T follicular helper cell (primary cell): Measurements from ENCODE around the gene TLE5.

ENCODE experiments used
- DNase-seq: peaks from one replicate; pipeline ENCODE4 v3.0.0-alpha.2; 2020; ENCODE audit warnings: low read depth
- total RNA-seq, 2 experiments: gene quantifications; one replicate each; lab custom pipeline; 2026; lab: John Stamatoyannopoulos, UW

TLE5 gene, protein sequence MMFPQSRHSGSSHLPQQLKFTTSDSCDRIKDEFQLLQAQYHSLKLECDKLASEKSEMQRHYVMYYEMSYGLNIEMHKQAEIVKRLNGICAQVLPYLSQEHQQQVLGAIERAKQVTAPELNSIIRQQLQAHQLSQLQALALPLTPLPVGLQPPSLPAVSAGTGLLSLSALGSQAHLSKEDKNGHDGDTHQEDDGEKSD
- 126 to 506 reads per million in 2 experiments for total RNA-seq

DNA sequence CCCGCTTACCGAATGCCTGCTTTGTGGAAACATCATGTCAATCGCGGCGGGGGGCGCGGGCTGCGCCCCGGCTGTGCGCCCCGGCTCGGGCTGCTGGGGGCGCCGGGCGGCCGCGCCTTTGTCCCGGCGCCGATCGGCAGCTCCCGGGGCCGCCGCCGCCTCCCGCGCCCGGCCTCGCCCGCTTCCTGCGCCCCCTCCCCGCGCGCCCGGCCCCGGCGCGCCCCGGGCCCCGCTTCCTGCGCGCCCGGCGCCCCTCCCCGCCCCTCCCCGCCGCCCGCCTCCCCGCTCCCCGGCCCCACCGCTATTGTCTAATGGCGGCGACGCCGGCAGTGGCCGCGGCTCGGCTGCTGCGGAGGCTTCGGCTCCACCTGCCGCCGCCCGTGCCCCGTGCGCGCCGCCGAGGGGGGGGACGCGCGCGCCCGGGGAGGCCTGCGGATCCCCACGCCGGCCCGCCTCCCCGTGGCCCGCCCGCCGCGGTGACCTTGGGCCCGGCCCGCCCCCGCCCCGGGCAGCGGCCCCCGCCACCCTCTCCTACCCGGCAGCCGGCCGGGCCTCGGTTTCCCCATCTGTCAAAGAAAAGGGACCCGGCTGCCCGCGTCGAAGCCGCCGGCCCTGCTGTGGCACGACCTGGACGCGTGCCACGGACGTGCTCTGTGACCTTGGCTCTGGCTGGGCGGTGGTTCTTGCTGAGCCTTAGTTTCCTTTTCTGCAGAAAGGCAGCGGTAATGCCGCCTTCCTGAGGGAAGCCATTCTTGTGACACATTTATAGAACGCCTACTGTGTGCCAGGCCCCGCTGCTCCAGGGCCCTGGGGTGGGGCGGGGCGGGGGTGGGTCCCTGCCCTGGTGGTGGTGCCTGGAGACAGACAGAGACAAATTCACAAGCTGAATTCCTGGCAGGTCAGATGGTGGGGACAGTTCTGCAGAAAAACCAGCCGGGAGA lies at the start of gene TLE5:
Gene TLE5, minus strand, starts transcription at position 331 of the 941 bp plus-strand sequence. Its CDS starts 295 bp downstream, at position 36.
- DNase-seq, result peak; percentile 62

DNA sequence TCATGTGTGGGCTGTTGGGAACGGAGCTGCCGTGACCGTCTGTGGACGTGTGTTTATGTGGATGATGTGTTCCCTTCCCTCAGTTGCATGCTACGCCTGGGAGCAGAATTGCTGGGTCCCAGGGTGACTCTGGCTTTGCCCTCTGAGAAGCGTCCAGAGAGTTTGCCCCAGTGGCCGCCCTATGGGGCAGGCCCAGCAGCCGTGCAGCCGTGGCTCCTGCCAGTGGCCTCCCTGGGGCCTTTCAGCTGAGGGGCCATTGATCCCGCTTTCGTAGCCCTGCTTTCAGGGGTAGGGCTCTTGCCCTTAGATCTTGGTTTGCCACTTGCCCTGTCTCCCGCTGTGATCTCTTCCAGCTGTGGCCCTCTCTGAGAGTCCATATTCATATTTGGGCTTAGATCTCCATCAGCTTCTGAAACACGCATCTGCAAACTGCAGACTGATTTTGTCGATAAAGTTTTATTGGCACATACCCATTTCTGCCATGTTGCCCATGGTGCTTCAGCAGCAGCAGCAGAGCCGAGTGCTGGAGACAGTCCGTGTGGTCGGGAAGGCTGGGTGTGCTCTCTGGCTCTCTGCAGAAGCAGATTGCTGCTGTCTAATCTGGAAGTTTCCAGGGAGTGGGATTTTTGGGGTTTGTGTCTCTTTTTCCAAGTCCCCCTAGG lies 49.4 kb upstream of the TLE5 start:
- DNase-seq, result no peak

DNA sequence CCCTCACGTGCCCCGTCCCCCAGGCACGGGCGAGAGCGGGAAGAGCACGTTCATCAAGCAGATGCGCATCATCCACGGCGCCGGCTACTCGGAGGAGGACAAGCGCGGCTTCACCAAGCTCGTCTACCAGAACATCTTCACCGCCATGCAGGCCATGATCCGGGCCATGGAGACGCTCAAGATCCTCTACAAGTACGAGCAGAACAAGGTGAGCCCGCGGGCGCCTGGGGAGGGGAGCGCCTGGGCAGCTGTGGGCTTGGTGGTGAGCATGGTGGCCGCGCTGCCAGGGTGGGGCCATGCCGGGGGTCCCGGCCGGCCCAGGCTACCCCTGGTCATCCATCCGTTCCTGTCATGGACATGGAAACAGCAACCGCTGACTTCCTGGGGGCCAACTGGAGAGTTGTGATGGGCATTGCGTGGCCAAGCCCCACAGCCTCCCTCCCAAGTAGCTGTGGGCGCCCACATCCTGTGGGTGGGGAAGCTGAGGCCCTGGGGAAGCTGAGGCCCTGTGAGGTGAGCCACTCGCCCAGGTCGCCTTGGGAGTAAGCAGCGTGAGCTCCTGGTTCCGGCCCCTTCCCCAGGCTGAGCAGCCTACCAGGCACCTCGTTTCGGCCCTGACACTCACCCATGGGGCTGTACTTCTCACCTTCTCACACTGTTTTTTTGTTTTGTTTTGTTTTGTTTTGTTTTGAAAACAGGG lies 48.0 kb upstream of the TLE5 start:
- no peak for DNase-seq

DNA sequence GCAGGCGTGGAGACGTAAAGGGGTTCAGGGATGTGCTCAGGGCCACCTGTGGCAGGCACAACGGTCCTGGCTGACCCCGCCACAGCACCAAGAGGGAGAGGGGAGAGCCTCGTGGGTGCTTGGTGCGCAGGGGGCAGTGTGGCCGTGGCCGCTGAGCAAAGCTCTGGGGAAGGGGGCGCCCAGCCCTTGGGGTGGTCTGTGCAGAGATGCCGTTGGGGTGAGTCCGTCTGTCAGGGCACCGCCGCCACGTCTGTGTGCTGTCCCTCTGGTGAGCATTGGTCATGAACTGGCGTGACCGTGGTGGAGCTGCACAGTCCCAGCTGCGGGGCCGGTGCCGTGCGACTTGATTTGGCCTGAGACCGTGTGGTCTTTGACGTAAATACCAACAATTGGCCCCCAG lies 47.2 kb upstream of the TLE5 start:
- no peak for DNase-seq

DNA sequence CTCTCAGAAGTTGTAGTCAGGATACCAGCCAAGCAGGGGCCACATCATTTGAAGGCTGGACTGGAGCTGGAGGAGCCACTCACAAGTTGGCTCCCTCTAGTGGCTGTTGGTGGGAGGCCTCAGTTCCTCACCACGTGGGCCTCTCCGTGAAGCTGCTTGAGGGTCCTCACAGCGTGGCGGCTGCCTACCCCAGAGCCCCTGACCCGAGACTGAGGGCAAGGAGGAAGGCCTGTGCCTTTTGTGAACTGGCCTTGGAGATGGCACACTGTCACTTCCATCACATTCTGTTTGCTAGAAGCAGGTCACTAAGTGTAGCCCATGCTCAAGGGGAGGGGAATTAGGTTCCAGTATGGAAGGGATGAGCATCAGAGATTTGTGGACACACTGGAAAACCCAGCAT lies 46.5 kb upstream of the TLE5 start:
- DNase-seq, result peak; percentile 57

DNA sequence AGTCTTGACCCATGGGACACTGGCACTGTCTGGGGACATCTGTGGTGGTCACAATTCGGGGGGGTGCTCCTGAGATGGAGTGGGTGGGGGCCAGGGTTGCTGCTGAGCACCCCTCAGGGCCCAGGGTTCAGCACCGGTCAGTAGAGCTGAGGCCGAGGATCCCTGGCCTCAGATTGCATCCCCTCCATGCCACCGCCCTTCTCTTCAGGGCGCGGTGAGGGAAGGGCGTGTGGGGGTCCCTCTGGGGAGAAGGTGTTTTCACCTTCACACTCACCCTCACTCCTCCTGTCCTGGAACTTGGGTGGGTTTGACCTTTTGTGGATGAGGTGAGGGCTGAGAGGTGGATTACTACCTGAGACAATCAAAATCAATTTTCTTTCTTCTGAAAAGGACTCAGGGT lies 45.4 kb upstream of the TLE5 start:
- no peak for DNase-seq

DNA sequence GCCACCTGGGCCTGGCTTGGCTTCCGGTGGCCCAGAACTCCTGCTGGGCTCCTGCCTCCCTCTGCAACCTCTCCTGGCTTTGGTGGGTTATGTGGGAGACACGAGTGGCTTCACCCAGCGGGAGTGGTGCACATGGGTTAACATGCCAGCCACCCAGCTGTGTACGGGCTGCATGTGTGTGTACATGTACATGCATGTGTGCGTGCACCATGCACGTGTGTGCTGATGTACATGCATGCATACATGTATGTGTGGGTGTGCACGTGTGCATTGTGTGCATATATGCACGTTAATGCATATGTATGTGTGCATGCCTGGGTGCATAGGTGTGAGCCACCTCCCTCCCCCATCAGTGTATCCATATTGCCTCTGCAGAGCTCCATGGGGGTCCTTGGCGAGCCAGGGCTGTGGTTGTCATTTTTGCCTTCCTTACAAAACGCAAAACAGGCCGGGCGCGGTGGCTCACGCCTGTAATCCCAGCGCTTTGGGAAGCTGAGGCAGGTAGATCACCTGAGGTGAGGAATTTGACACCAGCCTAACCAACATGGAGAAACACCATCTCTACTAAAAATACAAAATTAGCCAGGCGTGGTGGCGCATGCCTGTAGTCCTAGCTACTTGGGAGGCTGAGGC lies 44.3 kb upstream of the TLE5 start:
- DNase-seq, result no peak

DNA sequence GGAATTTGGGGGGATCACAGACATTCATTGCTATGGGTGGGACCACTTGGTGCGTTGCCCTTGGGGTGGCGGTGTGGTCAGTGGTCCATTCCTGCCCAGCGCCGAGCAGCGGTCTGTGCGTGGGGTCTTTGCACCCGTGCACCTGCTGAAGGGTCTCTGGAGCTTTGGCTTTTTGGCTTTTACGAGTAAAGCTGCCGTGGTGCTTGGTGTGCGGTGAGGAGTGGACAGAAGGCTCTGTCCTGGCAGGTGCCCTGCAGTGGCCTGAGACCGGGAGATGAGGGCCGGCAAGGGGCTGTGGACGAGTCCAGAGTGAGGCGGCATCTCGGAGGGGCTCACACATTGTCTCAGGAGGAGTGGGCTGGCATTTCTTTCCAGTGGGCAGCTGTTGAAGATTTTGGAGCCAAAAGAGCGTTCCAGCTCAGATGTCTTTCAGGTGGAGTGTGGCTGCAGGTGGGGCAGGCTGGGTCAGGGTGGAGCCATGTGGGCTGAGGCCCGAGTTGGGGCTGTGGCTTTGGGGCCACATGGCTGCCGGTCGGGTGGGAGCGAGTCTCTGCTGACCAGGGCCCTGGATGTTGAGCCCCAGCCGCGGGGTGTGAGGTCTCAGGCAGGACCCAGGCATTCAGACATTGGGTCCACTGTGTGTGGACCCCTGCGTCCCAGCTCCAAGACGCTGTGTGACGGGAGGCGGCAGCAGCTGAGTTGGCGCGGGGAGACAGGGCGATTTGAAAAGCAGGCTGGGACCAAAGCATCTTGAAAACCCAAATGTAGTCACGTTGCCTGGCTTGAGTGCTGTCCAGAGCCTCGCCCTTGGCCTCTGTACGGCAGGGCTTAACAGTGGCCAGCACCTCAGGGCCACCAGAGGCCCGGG lies 43.6 kb upstream of the TLE5 start:
- no peak for DNase-seq

DNA sequence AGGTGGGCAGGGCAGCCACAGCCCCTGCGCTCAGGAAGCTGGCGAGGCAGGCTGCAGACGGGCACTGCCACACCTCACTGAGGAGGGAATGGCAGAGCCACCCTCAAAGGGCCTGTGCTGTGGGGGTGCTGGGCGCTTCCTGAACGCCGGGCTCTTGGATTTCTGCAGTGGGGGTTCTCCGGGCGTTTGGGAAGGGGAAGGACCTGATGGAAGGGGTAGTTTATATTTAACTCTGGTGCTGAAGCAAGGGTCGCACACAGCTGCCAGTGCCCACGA lies 42.4 kb upstream of the TLE5 start:
- DNase-seq, result no peak

DNA sequence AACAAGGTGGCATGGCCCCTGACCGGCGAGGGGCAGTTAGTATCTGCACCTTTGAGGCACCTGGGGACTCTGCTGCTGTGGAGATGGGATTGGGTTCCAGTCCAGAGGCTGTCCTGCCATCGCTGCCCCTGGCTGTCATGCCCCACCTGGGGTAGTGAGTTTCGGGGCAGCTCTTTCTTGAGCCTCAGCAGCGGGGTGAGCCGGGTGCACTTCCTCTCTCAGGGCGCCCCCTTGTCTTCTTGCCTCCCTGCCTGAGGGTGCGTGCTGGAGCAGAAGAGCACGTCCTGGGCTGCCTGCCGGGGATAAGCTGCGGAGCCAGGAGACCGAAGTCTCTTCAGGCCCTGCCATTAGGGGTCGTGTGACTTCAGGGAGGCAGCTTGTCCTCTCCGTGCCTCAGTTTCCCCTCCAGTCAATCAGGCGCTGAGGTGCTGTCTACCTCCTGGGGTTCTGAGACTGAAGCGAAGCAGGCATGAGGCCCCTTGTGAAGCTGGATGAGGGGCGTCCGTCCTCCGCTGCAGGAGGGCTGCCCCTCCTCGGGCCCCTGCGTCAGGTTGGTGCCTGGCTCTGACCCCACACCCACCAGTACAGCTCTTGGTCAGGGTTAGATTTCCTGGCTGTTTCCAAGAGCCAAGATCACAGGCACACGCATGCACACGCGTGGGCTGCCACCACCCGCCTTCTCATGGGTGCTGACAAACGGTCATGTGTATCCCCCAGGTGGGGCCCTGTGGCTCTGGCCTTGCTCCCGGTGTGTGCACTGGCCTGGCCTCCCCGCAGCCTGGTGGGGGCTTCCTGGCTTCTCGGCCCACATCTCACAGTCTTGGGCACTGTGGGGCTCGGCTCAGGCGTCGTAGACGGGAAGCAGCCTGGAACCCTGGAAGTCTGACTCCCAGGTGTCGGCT lies 40.2 kb upstream of the TLE5 start:
- DNase-seq, result no peak

DNA sequence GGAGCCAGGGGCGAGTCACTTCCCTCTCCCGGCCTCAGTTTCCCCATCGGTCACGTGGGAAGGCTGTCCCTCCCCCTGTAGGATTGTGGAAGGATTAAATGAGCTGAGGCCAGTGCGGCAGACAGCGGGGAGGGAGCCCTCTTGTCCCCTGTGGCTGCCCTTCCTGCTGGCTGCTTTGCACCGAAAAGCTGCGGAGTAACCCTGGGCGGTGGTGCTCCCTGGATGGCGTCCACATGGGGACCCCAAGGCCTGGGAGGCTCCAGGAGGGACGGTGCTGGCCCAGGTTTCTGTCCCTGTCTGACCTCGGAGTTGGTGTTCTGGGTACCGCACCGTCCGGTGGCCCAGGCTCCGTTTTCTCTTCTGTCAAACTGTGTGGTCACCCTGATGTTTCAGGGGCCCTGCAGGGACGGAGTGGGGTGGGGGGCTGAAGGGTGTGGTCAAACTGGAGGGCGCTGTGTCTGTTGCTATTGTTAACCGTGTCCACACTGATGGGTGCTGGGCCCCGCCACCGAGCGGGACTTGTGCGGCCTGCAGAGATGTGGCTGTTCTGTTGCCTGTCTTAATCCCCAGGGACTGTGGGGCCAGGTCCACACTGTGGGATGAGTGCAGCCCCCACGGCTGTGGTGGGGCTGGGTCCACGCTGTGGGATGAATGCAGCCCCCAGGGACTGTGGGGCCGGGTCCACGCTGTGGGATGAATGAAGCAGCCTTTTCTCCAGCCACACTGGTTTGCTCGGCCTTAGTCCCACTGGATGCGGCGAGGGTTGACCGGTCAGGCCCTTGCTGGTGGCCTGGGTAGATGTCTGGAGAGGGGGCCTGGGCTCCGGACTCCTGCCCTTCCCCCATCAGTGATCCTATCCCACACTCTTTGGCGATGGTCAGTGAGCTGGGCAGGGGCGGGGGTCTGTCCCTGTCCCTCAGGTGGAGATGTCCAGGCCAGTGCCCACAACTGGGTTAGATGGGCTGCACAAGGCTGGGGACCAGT lies 38.7 kb upstream of the TLE5 start:
- DNase-seq, result no peak

DNA sequence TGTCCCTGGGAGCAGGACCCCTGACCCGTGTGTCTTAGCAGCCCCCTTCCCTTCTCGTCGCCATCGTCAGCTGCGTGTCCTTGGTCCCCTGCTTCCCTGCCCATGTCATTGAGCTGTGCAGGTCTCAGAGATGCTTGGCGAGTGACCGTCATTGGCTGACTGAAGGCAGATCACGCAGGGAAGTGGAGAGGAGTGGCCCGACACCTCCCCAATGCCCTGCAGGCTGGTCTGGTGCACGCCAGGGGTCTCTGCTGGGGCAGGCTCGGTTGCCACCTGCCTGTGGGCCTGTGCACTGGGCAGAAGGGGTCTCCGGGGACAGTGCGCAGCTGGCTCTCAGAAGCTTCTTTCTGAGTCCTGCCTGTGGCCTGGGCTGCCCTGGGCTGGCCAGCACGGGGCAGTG lies 38.0 kb upstream of the TLE5 start:
- no peak for DNase-seq

DNA sequence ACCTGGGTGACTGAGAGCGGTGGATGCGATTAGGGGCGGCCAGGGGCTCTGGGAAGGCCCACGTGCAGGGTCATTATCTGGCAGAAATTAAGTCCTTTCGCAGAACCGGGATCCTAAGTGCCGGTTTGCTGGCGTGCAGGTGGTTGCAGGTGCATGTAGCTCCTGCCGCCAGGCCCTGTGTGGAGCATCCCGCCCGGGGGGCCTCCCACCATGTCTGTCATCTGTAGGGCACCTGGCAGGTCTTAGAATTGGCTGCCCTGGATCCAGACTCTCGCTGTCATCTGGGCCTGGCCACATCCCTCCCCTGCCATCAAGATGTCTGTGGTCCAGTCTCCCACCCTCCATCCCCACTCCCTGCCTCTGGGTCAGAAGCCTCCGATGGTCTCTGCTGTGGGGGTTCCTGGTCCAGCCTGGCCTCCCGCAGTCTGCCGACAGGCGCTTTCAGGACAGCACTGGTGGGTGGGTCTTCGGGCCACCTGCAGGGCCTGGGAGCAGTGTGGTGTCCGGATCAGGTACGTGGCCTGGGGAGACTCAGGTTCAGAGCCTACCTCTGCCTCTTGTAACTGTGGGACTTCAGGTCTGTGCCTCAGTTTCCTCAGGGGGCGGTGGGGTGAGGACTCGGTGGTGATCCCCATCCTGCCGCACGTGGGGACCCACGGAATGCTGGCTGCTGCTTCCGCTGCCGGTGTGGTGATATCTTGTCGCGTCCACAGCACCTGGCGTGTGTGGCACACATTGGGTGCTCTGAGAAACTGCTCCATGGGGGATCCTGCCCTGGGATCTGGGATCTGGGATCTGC lies 37.3 kb upstream of the TLE5 start:
- DNase-seq, result no peak

DNA sequence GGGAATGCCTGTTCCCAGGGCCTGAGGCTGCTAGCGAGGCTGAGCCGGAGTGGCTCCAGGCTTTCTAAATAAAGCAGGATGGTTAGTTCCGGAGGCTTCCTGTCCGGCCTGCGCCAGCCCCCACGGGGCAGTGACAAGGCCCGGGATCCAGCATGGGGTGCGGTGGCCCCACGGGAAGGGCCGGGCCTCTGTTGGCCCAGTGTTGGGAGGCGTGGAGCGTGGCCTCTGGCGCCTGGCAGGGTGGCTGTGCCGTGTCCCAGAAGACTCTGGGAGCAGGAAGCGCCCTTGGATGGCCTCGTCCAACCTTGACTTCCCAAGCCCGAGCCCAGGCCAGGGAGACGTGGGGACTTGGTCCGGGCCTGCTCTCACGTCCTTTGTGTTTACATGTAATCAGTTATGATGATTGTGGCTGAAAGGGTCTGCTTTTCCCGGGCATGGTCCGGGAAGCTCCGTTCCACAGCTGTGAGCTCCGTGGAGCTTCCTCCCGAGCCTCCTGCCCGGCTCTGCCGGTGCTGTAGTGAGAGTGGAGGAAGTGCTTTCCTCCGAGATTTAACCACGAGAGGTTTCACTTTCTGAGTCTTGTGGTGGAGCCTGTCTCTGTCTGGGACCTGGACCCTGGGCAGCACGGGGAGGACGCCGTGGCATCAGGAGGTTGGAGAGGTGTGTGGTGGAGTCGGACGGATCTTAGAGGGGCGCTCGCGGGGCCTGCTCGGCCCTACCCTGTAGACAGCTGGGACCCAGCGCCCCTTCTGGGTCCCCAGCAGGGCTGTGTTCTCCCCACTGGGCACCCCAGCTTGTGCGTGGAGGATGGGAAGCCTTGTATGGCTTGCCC lies 36.4 kb upstream of the TLE5 start:
- no peak for DNase-seq

DNA sequence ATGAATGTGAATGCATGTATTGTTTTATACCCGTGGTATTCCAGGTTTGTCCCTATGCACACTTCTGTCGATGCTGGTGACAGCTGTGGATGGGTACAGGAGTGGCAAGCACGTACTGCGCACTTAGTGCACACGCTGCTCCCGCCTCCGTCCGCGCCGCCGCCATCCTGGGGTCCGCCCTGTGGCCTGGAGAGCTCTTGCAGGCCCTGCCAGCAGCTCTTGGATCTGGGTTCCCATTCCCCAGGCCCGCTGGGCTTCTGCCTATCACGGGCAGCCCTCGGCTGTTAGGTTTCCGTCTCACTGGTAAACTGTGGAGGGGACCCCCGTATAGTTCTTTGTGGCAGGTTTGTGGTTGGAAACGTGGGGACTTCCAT lies 35.8 kb upstream of the TLE5 start:
- DNase-seq, result no peak

DNA sequence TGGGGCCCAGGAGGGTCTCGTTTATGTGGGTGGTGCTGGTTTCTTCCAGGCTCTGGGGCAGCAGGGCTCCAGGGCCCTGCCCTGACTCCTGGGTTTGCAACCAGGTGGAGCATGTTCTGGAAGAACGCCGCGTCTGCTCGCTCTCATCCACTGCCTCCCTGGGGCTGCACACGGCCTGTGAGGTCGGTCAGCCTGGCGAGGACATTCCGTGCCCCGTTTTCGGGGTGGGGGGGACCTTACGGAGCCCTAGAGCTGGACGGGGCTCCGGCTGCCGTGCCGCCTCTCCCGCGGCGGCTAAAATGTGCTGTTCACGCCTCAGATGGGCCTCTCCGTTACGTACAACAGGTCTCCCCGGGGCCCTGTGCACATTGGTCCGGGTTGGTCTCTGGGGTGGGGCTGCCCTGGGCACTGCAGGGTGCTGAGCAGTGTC lies 35.2 kb upstream of the TLE5 start:
- no peak for DNase-seq

DNA sequence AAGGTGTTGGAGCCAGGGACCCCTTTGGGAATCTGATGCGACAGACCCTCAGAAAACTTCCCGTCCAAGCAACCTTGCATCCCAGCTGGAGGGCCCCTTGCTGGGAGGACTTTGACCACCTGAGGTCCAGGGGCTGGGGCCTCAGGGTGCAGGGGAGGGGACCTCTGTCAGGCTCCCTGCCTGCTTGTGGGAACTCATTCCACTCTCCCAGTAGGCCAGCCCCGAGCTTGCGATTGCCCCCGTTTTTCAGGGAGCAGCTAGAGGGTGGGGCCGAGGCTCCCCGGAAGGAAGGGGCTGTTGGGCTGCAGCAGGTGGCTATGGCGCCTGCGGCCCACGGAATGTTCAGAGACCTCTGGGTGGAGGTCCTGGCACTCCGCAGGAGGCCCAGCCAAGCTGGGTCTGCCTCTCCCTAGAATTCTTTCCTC lies 34.6 kb upstream of the TLE5 start:
- DNase-seq, result no peak
